Activated CD8-positive, alpha-beta memory T cell treated with anti-CD3 and anti-CD28 coated beads for 4 hours (primary cell): Measurements from ENCODE around the gene ALCAM.

Experiments used
- DNase-seq, 2 donors: peaks; one replicate each; pipeline ENCODE4 v3.0.0-alpha.2; 2020; ENCODE audit warnings: low read depth in 2 of 2

The ALCAM gene

DNA sequence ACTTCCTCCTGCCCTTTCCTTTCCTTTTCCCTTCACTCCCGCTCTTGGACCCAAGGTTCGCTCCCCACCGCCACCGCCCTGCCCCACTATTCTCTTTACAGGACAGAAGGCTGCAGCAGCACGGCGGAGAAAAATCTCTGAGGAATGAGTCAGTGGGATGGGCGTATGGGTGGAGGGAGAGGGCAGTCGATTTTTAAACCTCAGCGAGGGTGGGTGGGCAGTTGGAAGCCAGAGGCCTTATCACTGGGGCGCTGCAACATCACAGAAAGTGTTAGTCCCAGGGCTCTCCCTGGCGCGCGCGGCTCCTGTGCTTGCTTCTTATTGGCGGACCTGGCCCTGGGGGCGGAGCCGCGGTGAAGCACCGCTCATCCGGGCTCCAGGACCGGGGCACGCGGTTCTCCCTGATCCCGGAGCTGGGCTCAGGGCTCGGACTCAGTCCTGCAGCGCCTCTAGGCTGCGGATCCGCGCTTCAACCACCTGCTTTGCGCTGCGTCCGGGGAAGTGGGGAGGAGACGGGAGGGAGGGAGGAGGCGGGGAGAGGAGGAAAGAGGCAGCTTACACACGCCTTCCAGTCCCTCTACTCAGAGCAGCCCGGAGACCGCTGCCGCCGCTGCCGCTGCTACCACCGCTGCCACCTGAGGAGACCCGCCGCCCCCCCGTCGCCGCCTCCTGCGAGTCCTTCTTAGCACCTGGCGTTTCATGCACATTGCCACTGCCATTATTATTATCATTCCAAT, at the start of gene ALCAM:
Gene ALCAM (plus strand): TSS at position 584 of the 737 bp plus-strand sequence.
- peak; percentile 48 to 63 for DNase-seq

DNA sequence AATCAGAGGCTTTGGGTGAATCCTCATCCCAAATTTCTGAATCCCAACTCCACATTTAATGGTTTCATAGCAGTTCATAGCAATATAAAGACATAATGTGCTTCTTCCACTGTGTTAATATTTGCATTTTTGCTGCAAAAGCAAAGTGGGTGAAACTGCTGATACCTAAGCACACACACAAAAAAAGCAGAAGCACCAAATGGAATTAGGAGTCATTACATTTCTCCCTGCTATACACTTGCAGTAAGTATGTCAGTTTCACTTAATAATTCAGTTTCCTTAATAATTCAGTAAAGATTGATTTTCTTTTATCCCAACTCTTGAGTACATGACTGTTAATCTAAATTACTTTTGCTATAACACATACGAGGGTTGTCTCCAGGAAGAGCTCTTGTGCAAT, 48.9 kb upstream of the ALCAM start:
- no peak for DNase-seq

DNA sequence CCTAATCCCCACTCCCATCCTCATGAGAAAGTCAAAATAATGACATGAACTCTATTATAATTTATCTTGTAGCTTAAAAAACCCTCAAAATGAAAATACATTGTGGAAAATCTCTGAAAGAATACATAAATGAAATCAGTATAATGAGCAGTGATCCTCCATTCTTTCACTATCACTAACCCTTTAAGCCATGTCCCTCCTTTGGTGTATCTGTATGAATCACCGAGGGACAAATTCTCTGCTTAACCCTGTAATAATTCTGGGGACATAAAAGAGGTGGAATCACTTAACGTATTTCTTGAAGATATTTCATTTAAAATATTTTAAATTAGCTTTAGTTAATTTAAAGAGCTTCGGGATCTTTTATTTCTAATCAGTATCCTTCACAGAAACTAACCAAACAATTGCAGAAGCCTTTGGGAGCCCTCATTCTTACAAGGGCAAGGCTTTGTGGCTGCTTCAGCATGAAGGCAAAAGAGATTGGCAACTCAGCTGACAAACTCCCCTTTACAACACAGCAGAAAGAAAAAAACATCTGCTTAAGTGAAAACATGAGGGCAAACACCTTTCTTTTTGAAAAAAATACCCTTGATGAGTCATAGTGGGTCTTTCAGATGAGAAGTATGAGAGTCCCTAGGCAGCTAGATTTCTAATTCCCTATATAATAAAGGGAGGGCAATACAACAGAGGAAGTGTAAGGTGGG, 44.0 kb upstream of the ALCAM start:
- DNase-seq, result no peak

DNA sequence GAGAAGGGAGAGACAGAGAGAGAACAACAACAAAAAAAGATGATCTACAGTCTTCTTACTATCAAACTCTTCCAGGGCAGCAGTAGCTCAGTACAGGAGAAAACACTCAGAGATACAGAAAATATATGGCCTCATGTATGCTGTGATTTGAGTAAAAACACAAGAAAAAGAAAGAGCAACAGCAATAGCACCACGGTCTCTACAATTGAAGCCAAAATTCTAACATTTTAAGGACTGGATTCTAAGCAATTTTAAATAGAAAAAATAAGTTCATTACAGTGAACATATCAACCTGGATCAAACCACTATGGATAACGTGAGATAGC, 43.5 kb upstream of the ALCAM start:
- no peak for DNase-seq

GRCh38 chr3:105324951-105325350, 41.8 kb upstream of the ALCAM start:
- DNase-seq, result no peak

GRCh38 chr3:105327662-105328337, 38.9 kb upstream of the ALCAM start:
- DNase-seq, result no peak

DNA sequence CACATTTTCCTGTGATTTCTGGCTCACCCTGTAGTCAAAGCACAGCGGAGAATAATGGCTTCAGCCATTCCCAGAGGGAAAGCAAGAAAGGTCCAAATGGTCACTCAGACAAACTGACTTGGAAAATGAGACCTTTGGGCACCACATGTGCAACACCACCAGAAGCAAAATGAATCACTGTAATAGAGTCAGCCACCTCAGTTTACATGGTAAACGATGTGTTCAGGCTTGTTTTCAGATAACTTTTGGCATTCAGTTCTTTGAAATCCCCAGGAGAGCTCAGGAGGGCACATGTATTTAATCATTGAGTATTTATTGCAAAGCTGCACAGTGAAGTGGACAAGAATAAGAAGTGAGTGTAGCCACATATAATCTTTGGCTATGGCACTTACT, 38.4 kb upstream of the ALCAM start:
- DNase-seq, result no peak

DNA sequence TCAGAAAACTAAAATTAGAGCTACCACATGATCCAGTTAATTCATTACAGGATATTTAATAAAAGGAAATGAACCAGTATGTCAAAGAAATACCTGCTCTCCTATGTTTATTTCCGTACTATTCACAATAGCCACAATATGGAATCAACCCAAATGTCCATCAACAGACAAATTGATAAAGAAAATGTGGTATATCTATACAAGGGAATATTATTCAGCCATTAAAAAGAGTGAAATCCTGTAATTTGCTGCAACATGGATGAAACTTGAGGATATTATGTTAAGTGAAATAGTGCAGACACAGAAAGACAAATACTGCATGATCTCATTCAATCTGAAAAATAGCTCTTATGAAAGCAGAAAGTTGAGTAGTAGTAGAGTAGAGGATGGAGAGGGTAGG, 33.7 kb upstream of the ALCAM start:
- DNase-seq, result no peak

GRCh38 chr3:105334138-105334882, 32.4 kb upstream of the ALCAM start:
- no peak for DNase-seq

GRCh38 chr3:105339946-105340345, 26.8 kb upstream of the ALCAM start:
- DNase-seq, result no peak

DNA sequence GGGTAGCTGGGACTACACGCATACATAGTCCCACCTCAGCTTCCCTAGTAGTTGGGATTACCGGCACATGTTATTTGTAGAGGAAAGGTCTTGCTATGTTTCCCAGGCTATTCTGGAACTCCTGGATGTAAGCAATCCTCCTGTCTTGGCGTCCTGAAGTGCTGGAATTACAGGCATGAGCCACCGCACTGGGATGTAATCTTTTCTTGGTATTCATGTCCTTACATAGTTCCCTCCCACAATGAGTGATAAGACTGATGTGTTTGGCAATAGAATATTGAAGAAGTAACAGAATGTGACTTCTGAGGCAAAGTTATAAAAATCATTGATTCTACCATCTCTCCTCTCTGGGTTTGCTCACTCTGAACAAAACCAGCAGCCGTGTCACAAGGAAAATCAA, 22.7 kb upstream of the ALCAM start:
- DNase-seq, result no peak

- DNase-seq, result no peak
Observed at GRCh38 chr3:105345156-105345555, 21.6 kb upstream of the ALCAM start.

- DNase-seq, result no peak
Observed at GRCh38 chr3:105347625-105348302, 18.9 kb upstream of the ALCAM start.

GRCh38 chr3:105348307-105348706, 18.4 kb upstream of the ALCAM start:
- DNase-seq, result no peak

DNA sequence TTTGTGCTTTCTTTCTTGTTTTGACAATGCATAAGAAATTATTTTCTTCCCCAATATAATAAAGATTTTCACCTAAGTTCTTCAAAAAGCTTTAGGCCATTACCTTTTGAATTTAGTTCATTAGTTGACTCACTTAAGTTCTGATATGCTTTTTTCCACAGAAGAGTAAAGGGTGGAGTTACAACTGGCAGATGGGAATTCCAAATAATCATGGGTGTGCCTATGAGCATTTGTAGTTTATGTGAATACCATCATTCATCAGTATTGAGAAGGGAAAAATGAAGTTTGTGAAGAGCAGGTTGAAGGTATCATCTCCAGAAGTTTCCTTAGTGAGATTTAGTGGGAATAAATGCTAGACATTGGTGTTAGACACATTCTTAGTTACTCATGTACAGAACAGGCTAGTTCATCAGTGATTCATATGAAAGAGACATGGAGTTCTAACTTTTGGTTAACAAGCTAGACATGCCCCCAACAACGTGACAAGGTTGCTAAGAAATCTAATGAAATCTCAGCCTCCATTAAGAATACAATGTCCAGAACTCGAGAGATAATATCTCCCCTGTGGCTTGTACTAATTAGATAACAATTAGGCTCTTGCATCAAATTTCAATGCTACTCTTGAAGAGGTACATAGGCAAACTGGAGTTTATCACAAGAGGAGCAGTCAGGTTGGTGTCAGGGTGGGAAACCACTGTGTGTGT, 16.9 kb upstream of the ALCAM start:
- no peak for DNase-seq

DNA sequence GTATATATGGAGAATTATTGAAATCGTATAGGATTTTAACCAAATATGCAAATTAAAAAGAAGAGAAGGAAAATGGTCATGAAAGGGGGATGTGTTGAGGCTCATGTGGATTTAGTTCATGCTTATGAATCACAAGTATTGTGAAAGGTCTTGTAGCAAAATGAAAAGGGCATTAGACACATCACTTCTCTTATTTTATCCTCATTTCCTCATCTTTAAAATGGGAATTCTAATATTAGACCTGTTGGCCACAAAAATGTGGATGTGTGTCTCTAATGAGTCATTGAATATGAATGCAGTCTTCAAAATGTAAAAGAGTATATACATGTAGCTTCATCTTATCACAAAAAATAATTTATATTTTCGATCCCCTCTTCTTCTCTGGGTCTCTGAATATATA, 14.9 kb upstream of the ALCAM start:
- DNase-seq, result no peak

DNA sequence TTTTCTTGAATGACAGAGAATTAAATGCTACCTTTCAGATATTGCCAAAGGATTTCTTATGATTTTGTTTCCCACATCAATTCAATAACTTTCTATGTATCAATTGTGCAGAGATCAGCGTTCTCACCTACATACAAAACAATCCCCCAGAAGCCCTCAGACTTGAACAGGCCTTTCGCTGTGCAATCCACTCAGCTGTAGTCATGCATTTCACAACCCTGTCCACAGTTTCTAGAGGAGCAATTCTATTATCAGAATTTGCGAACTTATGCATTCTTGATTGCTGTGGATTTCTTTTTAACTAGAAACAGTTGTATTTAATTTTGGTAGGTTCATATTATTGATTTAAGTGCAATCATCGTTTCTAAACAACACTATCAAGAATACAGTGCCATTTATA, 13.7 kb upstream of the ALCAM start:
- DNase-seq, result no peak

GRCh38 chr3:105353485-105354161, 13.1 kb upstream of the ALCAM start:
- DNase-seq, result no peak

- DNase-seq, result no peak
Observed at GRCh38 chr3:105354429-105354828, 12.3 kb upstream of the ALCAM start.

GRCh38 chr3:105355408-105356061, 11.2 kb upstream of the ALCAM start:
- no peak for DNase-seq
